HepG2 (cell line): ENCODE measurements around the gene RARA. TPM values are rescaled to one million over a fixed set of nuclear protein-coding genes. Genes with fewer than 3 reads are reported as not detected.
A peak's percentile ranks its signal among the peaks of the same experiment; 100 is the strongest.

ENCODE experiments used
- BRCA1 ChIP-seq: sonication (generic); formaldehyde crosslinking; IDR thresholded peaks from 2 replicates; pipeline ENCODE4 v1.4.0; 2020; ENCODE audit warnings: missing genetic modification reagents
- EED ChIP-seq: sonication (generic); formaldehyde crosslinking; IDR thresholded peaks from 2 replicates; pipeline ENCODE4 v1.5.0; 2020; ENCODE audit warnings: mild to moderate bottlenecking, missing genetic modification reagents
- EZH2 ChIP-seq: conservative IDR thresholded peaks from 2 replicates; pipeline ENCODE4 v1.6.1; 2012; ENCODE audit warnings: mild to moderate bottlenecking, low read depth, low read length, moderate library complexity
- FOXK1 ChIP-seq: sonication (generic); formaldehyde crosslinking; IDR thresholded peaks from 2 replicates; pipeline ENCODE4 v1.4.0; 2020; ENCODE audit warnings: low read depth, missing genetic modification reagents, borderline replicate concordance
- KDM1A ChIP-seq: IDR thresholded peaks from 2 replicates; pipeline ENCODE4 v1.6.1; 2016; ENCODE audit warnings: missing compliant biosample characterization
- KLF13 ChIP-seq: sonication (generic); formaldehyde crosslinking; IDR thresholded peaks from 2 replicates; pipeline ENCODE4 v1.4.0; 2020; ENCODE audit warnings: mild to moderate bottlenecking, missing genetic modification reagents
- MAZ ChIP-seq, 2 experiments: sonication (generic) in 1 of 2; formaldehyde crosslinking in 1 of 2; IDR thresholded peaks; 2 replicates each; pipeline versions ENCODE4 v1.5.0 to v1.6.1; 2012 to 2020; ENCODE audit warnings: low read depth in 2 of 2, mild to moderate bottlenecking in 2 of 2, borderline replicate concordance in 1 of 2, improper control_type of control experiment in 1 of 2, low read length in 1 of 2, missing genetic modification reagents in 1 of 2, moderate library complexity in 1 of 2
- MIXL1 ChIP-seq: IDR thresholded peaks from 2 replicates; pipeline ENCODE4 v1.6.1; 2016
- PHF5A ChIP-seq: IDR thresholded peaks from one replicate; pipeline ENCODE4 v1.6.1; 2018; ENCODE audit warnings: low read depth, missing genetic modification reagents; ENCODE audit not compliant: unreplicated experiment
- POLR2AphosphoS5 ChIP-seq: IDR thresholded peaks from 2 replicates; pipeline ENCODE4 v1.6.1; 2012; ENCODE audit warnings: low read depth, low read length
- REXO4 ChIP-seq: sonication (generic); formaldehyde crosslinking; IDR thresholded peaks from 2 replicates; pipeline ENCODE4 v1.8.0; 2022; ENCODE audit warnings: missing genetic modification reagents, mild to moderate bottlenecking, borderline replicate concordance
- RXRA ChIP-seq: sonication (generic); formaldehyde crosslinking; IDR thresholded peaks from 2 replicates; pipeline ENCODE4 v1.5.1; 2020; ENCODE audit warnings: missing genetic modification reagents
- SIN3A ChIP-seq: IDR thresholded peaks from 2 replicates; pipeline ENCODE4 v1.6.1; 2011; ENCODE audit warnings: low read depth, mild to moderate bottlenecking, control low read depth, low read length, borderline replicate concordance
- SOX13 ChIP-seq, 3 experiments: fragments of 450-650 bp in 1 of 3; sonication (generic) in 1 of 3; formaldehyde crosslinking in 1 of 3; IDR thresholded peaks in 2 of 3; conservative IDR thresholded peaks in 1 of 3; 2 replicates each; pipeline versions ENCODE4 v1.5.0 to v1.6.1; 2016 to 2020; ENCODE audit warnings: antibody characterized with exemption in 1 of 3, mild to moderate bottlenecking in 1 of 3, missing compliant biosample characterization in 1 of 3, missing genetic modification reagents in 1 of 3, moderate library complexity in 1 of 3
- ZBTB43 ChIP-seq: sonication (generic); formaldehyde crosslinking; conservative IDR thresholded peaks from 2 replicates; pipeline ENCODE4 v1.4.0; 2020; ENCODE audit warnings: missing genetic modification reagents
- ZBTB7B ChIP-seq: sonication (generic); formaldehyde crosslinking; IDR thresholded peaks from 2 replicates; pipeline ENCODE4 v1.4.0; 2020; ENCODE audit warnings: missing genetic modification reagents
- ZNF264 ChIP-seq: sonication (generic); formaldehyde crosslinking; IDR thresholded peaks from 2 replicates; pipeline ENCODE4 v1.4.0; 2020; ENCODE audit warnings: missing genetic modification reagents
- ZNF350 ChIP-seq: sonication (generic); formaldehyde crosslinking; IDR thresholded peaks from 2 replicates; pipeline ENCODE4 v1.4.0; 2020; ENCODE audit warnings: mild to moderate bottlenecking, low read depth, missing genetic modification reagents, borderline replicate concordance
- ZNF446 ChIP-seq: sonication (generic); formaldehyde crosslinking; IDR thresholded peaks from 2 replicates; pipeline ENCODE4 v1.5.0; 2020; ENCODE audit warnings: mild to moderate bottlenecking, missing genetic modification reagents
- polyA plus RNA-seq, 8 experiments: library from polyadenylated mRNA; depleted of rRNA in 3 of 8; stranded (reverse) in 7 of 8; unstranded in 1 of 8; fragments of >200 nt; fragmentation: Illumina TruSeq in 4 of 8; extraction: Trizol in 4 of 8; gene quantifications; 2 replicates each; pipeline versions ENCODE4 v1.2.1 to v1.2.3, GENCODE V29; 2011 to 2016; ENCODE audit warnings: low read depth in 4 of 8, missing spikeins in 1 of 8, mixed read lengths in 1 of 8; ENCODE audit not compliant: insufficient read depth in 1 of 8
- total RNA-seq, 5 experiments: library from RNA; depleted of rRNA; stranded (reverse); fragments of >200 nt; fragmentation: Illumina TruSeq; extraction: Trizol; gene quantifications; 2 replicates each; pipeline ENCODE4 v1.2.3, GENCODE V29; 2016; ENCODE audit warnings: low read depth in 1 of 5
- TF ChIP-seq, protein P1 (sequence below): IDR thresholded peaks from 2 replicates; pipeline ENCODE4 v1.6.1; 2012; ENCODE audit warnings: low read length, improper control_type of control experiment
- TF ChIP-seq, protein P2 (sequence below): sonication (generic); formaldehyde crosslinking; IDR thresholded peaks from 2 replicates; pipeline ENCODE4 v1.5.0; 2020; ENCODE audit warnings: mild to moderate bottlenecking, missing genetic modification reagents

Gene RARA
- total and polyA plus RNA-seq, 2 of the 13 experiments (the other 11 are each of a cell fraction or from before 2014, with no cell fraction given), result 6.4 to 8.6 TPM

GRCh38 chr17:40344421-40345160 is 35.6 kb downstream of the RARA start (continued):
- TF ChIP-seq SOX13 (IDR thresholded peaks at IDR 0.05) (0 out of 2 replicates have a peak, but pooled peaks have one; percentile 5), SOX13 (CRISPR knock-in tag; conservative IDR thresholded peaks at IDR 0.05 in 1 of 2, IDR thresholded peaks at IDR 0.05 in 1 of 2) (no peak), FOXK1 (CRISPR knock-in tag) (no peak), REXO4 (CRISPR knock-in tag) (no peak), BRCA1 (CRISPR knock-in tag) (no peak), ZNF350 (CRISPR knock-in tag) (no peak), SIN3A (no peak), KLF13 (no peak), PHF5A (CRISPR knock-in tag) (no peak), ZBTB43 (CRISPR knock-in tag) (no peak), ZBTB7B (CRISPR knock-in tag) (no peak), EZH2 (no peak), ZNF446 (CRISPR knock-in tag) (peak; percentile 67), RXRA (CRISPR knock-in tag) (peak; percentile 26; the same call in 1 of the 2 replicates), POLR2AphosphoS5 (no peak), MIXL1 (CRISPR knock-in tag) (no peak), ZNF264 (CRISPR knock-in tag) (no peak), MAZ (IDR thresholded peaks at IDR 0.05; ENCODE audit: borderline replicate concordance, low read depth, low read length) (no peak), MAZ (CRISPR knock-in tag; IDR thresholded peaks at IDR 0.05; ENCODE audit: low read depth) (no peak), EED (CRISPR knock-in tag) (no peak), KDM1A (CRISPR knock-in tag) (no peak)
- TF ChIP-seq, protein P1, sequence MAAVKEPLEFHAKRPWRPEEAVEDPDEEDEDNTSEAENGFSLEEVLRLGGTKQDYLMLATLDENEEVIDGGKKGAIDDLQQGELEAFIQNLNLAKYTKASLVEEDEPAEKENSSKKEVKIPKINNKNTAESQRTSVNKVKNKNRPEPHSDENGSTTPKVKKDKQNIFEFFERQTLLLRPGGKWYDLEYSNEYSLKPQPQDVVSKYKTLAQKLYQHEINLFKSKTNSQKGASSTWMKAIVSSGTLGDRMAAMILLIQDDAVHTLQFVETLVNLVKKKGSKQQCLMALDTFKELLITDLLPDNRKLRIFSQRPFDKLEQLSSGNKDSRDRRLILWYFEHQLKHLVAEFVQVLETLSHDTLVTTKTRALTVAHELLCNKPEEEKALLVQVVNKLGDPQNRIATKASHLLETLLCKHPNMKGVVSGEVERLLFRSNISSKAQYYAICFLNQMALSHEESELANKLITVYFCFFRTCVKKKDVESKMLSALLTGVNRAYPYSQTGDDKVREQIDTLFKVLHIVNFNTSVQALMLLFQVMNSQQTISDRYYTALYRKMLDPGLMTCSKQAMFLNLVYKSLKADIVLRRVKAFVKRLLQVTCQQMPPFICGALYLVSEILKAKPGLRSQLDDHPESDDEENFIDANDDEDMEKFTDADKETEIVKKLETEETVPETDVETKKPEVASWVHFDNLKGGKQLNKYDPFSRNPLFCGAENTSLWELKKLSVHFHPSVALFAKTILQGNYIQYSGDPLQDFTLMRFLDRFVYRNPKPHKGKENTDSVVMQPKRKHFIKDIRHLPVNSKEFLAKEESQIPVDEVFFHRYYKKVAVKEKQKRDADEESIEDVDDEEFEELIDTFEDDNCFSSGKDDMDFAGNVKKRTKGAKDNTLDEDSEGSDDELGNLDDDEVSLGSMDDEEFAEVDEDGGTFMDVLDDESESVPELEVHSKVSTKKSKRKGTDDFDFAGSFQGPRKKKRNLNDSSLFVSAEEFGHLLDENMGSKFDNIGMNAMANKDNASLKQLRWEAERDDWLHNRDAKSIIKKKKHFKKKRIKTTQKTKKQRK, result no peak
- TF ChIP-seq, protein P2, sequence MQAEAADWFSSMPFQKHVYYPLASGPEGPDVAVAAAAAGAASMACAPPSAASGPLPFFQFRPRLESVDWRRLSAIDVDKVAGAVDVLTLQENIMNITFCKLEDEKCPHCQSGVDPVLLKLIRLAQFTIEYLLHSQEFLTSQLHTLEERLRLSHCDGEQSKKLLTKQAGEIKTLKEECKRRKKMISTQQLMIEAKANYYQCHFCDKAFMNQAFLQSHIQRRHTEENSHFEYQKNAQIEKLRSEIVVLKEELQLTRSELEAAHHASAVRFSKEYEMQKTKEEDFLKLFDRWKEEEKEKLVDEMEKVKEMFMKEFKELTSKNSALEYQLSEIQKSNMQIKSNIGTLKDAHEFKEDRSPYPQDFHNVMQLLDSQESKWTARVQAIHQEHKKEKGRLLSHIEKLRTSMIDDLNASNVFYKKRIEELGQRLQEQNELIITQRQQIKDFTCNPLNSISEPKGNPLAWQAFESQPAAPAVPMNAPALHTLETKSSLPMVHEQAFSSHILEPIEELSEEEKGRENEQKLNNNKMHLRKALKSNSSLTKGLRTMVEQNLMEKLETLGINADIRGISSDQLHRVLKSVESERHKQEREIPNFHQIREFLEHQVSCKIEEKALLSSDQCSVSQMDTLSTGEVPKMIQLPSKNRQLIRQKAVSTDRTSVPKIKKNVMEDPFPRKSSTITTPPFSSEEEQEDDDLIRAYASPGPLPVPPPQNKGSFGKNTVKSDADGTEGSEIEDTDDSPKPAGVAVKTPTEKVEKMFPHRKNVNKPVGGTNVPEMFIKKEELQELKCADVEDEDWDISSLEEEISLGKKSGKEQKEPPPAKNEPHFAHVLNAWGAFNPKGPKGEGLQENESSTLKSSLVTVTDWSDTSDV (CRISPR knock-in tag), result no peak
